NCI-H2196 treated with DMSO at 0.1 percent for 48 hours (cell line): ENCODE measurements around the gene AMT.
"Not testable (repeated sequence)": the region's sequence is repeated elsewhere in the genome, so short reads cannot be mapped to it uniquely, and the experiment has no call there.

Experiments used
- DNase-seq: peaks from one replicate; lab custom pipeline; 2025; ENCODE audit not compliant: unreplicated experiment; lab: John Stamatoyannopoulos, UW

AMT gene

DNA sequence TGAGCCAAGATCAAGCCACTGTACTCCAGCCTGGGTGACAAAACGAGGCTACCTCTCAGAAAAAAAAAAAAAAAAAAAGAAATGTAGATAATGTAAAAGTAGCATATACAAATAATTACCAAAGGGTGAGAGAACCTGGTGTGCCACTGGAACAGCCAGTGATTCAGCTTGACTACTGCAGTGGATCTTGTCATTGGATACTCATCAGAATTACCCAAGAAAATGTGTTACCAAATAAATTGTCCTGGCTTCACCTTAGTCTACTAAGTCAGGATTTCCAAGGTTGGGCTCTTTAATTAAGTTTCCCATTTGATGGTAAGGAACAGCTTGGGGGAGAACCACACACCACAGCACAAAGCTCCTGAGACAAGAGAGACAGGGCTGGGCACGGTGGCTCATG lies 5.3 kb upstream of the AMT start:
- no peak for DNase-seq

DNA sequence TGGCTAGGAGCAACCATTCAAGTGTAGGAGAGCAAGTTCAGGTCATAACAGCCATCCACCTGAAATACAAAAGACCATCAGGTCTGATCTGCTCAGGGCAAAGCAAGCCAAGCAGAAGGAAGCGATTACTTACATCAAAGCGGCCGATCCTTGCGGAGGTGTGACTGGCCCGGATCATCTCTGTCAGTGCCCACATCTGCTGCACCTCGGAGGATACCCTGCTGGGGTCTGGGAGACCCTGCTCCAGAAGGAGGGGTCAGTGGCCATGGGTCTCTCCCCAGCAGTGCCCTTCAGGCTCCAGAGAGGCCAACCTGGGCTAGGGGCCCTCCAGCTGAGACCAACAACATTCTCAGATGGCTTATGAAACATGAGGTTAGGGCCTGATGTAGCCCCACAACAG lies 2.5 kb upstream of the AMT start:
- no peak for DNase-seq

DNA sequence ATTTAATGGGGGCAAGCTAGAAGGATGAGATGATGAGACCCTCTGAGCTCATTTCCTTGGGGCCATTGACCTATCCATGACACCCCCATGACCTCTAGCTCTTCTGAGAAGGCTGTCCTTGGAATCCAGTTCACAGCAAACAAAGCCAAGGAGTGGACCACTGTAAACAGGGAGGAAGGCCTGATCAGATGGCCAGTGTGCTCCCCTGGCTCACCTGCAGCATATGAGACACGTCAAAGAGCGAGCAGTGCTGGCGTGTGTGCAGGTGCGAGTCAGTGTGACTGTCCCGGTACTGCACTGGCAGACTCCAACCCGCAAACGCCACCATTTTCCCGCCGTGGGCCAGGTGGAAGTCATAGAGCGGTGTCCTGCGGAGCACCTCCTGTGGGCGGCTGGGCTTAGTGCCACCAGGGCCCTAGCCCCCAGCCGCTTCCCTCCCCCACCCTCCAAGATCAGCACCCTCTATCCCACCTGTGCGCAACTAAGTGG lies 339 bp downstream of the AMT start:
- no peak for DNase-seq

DNA sequence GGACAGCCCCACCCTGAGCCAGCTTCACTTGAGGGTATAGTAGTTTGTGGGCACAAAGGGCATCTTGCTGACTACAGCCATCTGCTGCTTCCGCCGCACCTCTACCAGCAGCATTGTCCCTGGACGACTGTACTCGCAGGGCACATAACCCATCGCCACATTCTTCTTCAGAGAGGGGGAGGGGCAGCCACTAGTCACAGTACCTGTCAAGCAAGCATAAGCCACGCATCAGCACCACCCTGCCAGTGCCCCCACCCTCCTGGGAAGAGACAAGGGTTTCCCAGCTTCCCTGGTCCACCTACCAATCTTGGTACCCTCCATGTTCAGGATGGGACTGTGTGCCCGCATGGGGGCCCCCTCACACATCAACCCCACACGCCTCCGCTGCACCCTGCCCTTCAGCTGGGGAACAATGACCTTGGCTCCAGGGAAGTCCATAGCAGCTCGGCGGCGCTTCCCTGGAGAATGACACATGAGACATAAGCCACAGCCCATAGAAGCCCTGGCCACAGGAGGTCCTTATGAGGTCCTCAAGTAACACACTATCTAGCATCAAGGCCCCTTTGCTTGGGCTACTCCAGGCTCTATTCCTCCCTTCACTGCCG lies 4.7 kb downstream of the AMT start:
- DNase-seq = no peak

DNA sequence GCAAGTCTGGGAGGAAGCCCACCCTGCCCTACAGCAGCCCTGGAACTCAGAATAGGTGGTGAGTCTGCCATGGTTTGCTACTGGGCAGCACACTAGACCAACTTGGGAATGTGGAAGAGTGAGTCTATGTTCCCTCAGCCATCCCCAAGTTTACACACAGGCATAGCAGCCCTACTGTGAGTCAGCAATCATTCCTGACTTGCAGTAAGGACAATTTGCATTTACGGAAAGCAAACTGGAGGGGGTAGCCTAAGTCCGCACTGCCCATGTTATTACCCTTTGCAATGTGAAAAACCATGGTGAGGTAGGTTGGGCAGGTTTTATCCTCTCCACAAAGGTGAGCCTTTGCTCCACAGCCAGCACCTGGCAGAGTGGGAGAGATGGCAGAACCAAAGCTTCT lies 5.4 kb downstream of the AMT start:
- no peak for DNase-seq

DNA sequence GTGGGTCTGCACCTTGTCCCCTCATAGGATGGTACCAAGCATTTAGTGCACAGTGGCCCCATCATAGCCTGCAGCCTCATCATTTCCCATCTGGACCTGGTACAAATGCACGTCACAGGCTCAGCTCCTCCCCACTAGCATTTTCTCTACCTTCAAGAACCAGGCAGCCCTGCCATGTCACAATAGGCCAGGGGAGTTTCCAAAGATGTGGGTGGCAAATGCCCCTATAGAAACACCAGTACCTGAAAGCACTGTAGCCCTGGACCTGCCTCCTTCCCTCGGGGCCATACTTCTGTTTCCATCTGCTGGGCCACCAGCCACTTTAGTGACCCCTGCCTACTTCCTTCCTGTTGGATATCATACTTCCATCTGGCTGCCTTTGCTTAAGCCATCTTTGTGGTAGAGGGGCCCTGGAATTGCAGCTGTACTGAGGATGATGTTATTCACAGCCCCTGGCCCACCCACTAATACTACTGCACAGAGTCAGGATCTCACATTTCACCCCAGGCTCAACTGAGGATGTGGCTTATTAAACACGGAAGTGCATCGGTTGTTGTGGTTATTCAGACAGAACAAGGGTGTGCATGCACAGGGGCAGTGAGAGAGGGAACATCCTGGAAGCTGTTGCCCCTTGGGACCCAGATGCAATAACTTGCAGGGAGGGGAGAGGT lies 6.2 kb downstream of the AMT start:
- no peak for DNase-seq

DNA sequence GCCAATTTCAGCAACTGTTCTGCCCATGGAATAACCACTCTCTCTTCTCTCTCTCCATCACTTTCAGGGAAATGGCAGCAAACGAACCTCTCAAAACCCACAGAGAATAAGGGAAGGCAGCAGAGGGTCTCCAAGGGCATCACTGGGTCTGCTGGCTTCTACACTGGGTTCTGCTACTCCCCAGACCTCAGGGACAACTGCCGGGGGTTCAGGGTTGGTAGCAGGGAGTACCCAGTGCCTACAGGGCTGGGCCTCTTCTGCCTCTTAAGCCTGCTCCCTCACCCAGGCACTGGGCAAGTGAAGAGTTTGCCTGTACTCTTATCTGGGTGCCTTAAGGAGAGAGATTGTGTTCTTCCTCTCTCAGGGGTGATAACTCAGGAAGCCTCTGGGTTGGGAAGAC lies 7.5 kb downstream of the AMT start:
- no peak for DNase-seq

DNA sequence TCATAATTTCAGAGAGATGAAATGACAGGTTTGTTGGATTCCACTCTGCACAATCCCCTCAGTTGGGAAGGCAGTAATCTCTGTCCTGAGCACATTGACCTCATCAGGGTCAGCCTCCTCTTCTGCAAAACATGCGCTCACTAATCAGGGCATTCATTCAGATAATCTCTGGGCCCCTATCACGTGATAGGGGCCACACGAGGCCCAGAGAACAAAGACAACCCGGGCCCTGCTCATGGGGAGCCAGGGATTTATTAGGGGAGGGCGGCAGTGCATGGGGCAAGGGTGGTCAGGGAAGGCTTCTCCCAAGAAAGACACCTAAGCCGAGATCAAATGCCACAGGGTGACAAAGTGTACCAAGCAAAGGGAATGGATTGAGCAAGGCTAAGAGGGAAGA lies 8.9 kb downstream of the AMT start:
- DNase-seq = no peak

DNA sequence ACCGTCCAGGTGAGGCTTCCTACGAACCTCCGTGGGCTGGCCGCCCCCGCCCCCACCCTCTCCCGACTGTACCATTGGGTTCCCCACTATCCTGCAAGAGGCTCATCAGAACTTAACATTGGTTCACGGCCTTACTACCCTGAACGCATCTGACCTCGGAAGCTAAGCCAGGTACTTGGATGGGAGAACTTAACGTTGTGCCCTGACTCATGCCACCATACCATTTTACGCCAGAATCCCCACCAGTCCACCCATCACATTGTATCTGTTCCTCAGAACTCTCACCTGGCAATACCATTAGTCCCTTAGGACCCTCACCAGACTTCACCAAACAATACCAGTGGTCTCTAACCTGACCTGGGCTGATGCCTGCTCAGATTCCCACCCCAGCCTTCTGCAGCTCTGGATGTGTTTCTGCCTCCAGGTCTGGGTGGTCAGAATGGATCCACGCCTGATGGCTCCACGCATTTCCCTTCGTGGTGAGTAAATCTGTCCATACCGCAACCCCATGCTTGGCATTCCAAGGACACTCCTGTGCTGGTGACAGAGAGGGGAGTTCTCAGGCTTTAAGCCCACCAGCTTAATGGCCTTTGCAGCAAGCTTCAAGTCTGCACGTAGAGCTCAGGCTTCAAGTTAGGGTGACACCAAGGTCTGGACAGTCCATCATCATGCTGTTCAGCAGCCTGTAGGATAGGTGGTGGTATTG lies 9.5 kb downstream of the AMT start:
- no peak for DNase-seq

DNA sequence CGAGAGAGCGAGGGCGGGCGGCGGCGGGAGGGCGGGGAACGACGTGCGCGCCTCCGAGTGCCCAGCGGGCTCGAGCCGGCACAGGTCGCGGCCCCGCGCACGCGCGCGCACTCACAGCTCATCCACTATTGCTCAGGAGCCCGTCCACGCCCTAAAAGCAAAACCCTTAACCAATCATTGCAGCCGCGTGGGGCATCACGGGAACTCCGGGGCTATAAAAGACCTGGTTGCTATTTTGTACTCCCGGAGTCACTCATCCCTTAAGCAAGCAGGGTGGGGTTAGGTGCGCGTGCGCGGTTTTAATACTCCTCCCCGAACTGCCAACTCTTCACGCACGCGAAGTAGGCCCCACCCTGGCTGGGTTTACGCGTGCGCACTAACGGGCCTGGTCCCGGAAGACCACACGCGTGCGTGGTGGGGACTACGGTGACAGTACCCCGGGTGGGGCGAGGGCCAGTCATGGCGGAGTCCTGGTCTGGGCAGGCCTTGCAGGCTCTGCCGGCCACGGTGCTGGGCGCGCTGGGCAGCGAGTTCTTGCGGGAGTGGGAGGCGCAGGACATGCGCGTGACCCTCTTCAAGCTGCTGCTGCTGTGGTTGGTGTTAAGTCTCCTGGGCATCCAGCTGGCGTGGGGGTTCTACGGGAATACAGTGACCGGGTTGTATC lies 10.2 kb downstream of the AMT start, which contains the start of the genes RHOA and TCTA:
RHOA (minus strand) TSS at position 9 of the 664 bp plus-strand sequence. CDS start 36,387 bp downstream, outside the sequence.
TCTA (plus strand) TSS at position 456 of the 664 bp plus-strand sequence; CDS start at position 460, 4 bp downstream.
- DNase-seq = peak; percentile 89

DNA sequence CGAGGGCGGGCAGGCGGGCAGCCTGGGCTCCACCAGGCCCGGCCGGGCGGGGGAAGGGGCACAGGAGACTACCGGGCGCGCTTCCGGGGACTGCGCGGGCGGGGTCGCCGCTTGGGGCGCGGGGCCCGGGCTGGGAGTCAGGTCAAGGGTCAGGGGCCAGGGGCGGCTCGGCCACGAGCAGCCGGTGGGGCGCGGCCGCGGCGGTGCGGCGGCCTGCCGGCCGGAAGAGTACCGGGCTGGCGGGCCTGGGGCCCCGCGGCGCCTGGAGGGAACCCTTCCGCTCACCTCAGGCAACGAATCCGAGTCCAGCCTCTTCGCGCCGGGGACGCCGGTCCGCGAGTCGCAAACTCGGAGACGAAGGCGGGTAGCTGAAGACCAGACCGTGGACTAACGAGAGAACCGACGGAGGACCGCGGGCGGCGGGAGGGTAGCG lies 10.7 kb downstream of the AMT start:
- DNase-seq = no peak

DNA sequence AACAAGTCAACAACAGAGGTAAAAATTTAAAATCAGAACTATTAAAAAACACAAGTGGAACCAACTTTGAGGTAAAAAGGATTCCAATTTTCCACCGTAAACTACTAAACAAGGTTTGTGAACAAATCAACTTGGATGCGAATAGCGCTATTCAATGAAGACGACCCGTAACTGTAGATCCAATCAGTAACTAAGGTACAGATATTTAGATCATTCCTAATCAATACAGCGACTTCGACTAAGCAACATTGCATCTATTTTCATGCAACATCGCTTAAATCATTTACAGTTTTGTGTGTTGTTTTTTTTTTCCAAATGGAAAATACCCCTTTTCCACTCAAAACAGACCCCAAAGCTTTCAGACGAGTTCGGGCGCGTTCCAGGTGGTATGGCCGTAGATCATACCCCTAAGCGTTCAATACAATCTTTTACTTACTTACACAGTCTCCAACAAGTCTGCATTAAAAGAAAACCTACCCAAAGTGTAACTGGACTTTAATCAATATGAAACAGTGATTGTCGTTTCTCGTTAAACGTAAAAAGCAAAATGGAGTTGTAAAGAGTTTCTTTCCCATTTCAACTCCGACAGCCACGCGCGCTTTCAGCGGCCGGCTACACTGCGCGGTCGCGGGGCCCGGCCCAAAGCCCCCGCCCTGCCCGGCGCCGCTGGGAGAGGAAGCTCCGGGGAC lies 11.3 kb downstream of the AMT start:
- no peak for DNase-seq

DNA sequence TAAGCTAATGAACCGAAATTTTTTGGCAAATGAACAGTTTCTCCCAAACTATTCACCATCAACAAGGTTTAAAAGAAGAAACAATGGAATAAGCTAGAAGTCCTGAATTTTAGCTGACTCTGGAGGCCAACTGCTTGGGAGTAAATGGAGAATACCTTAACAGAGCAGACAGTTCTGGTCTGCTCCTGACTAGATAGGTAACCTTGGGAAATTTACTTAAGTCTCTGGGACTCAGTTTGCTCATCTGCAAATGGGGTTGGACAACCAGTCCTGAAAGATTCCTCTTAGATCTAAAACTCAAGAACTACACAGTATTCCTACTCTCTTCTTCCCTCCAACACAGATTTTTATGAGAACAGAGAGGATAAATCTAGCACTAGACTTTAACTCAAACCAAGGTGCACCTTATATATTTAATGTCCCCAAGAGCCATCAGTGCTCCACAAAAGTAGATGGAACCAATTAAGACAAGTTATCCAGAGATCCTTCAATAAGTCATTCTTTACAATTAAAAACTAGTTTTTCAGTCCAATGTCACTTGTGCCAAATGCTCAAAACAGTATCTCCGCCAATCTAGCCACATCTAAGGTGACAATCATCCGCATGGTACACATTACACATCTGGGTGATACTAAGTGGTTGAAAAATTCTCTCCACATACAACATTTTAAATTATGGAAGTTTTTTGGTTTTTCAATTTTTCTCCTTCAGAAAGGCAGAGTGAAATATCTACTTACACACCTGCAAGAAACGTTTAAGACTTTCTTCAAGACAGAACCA lies 12.0 kb downstream of the AMT start:
- DNase-seq = no peak

DNA sequence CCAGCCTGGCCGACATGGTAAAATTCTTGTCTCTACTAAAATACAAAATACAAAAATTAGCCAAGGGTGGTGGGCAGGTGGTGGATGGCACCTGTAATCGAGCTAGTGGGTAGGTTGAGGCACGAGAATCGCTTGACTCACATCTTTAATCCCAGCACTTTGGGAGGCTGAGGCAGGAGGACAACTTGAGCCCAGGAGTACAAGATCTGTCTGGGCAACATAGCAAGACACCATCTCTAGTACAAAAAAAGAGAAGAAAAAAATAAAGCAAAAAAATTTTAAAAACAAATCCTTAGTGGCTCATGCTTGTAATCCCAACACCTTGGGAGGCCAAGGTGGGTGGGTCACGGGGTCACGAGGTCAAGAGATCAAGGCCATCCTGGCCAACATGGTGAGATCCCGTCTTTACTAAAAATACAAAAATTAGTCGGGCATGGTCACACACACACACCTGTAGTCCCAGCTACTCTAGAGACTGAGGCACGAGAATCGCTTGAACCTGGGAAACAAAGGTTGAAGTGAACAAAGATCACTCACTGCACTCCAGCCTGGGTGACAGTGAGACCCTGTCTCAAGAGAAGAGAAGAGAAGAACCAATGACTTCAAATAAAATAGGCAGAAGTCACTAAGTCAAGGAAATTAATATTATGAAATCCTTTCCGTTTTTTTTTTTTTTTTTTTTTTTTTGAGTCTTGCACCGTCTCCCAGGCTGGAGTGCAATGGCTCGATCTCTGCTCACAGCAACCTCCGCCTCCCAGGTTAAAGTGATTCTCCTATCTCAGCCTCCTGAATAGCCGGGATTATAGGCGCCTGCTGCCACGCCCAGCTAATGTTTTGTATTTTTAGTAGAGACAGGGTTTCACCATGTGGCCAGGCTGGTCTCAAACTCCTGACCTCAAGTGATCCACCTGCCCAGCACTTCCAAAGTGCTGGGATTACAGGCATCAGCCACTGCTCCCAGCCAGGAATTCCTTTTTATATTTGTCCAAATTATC lies 15.4 kb downstream of the AMT start:
- no peak for DNase-seq

DNA sequence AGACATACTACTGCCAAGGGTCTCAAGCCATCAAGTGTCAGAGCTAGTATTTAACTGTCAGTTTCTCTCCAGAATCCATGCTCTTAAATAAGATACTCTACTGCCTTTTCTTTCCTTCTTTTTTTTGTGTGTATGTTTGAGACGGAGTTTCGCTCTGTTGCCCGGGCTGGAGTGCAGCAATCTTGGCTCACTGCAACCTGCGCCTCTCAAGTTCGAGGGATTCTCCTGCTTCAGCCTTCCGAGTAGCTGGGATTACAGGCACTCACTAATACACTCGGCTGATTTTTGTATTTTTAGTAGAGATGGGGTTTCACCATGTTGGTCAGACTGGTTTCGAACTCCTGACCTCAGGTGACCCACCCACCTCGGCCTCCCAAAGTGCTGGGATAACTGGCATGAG lies 16.7 kb downstream of the AMT start:
- DNase-seq = not testable (repeated sequence)

DNA sequence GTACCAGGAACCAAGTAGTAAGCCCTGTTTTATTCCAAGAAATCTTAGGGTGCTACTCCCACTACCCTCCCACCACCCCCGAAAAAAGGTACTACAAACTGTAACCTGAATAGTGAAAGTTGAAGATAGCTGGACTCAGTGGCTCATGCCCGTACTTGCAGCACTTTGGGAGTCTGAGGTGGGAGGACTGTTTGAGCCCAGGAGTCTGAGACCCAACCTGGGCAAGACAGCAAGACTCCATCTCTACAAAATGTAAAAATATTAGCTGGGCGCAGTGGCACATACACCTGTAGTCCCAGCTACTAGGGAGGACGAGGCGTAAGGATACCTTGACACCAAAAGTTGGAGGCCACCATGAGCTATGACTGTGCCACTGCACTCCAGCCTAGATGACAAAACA lies 18.4 kb downstream of the AMT start:
- no peak for DNase-seq

DNA sequence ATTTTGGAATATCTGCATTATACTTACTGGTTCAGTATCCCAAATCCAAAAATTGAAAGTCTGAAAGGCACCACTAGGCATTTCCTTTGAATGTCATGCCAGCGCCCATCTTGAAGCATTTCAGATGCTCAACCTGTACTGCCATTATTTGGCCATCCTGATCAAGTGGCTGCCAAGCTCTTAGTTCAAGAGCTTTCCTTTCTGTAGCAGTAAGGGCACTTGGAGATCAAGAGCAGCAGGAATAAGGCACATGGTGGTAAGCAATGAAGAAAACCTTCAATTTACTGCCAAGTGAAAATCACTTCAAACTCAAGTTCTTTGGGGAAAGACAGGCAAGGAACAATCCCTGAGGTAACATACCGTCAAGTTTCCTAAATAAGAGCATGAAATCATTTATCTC lies 20.5 kb downstream of the AMT start:
- DNase-seq = no peak

DNA sequence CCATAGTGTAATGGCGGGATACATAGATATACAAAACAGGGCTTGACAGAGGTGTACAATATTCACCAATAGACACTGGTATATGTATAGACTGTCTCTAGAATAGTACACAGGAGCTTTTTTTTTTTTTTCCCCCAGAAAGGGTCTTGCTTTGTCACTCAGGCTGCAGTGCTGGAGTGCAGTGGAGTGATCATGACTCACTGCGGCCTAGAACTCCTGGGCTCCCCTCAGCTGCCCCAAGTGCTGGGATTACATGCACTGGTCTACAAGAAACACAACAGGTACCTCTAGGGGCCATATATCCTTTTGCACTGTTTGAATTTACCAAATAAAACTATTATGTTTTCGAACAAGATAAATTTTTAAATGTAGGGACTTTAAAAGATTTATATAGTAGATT lies 22.8 kb downstream of the AMT start:
- DNase-seq = no peak

DNA sequence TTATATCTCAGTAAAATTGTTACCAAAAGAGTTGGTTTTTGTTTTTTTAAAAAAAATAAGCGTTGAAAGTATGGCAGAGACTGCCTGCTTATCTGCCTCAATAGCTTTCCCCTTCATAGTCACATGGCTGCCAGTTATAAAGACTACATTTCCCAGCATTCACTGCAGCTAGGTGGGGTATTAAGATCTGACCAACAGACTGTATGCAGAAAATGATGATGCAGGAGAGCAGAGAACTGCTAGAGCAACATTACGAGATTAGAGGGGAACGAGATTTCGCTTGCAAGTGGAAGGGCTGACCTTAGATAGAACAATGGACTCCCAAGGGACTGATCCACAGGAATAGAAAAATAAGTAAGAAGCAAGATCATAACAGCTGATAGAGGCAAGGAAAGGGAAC lies 24.8 kb downstream of the AMT start:
- no peak for DNase-seq
